ENCODE measurements around the gene PCSK5.
A peak's percentile ranks its signal among the peaks of the same experiment; 100 is the strongest.

PCSK5 gene

GRCh38 chr9:76289703-76290102, 399.2 kb downstream of the PCSK5 start:
- DNase-seq (ENCODE audit: low read depth): no peak
- H3K4me3 ChIP-seq (ENCODE audit: low read depth, low read length): no peak overlapping the region
- no peak for TF ChIP-seq CTCF (IDR thresholded peaks at IDR 0.05; ENCODE audit: control insufficient read depth, extremely low read depth, insufficient read depth)

GRCh38 chr9:76290555-76290954, 400.1 kb downstream of the PCSK5 start:
- no peak for TF ChIP-seq CTCF (IDR thresholded peaks at IDR 0.05; ENCODE audit: control insufficient read depth, extremely low read depth, insufficient read depth)
- DNase-seq (ENCODE audit: low read depth): no peak
- H3K4me3 ChIP-seq (ENCODE audit: low read depth, low read length): no peak overlapping the region

- no peak overlapping the region for H3K4me3 ChIP-seq (ENCODE audit: low read depth, low read length)
- TF ChIP-seq CTCF (IDR thresholded peaks at IDR 0.05; ENCODE audit: control insufficient read depth, extremely low read depth, insufficient read depth): no peak
- DNase-seq (ENCODE audit: low read depth): peak; percentile 65
These were observed 401.8 kb downstream of the PCSK5 start for GRCh38 chr9:76292246-76292645.

GRCh38 chr9:76292658-76293057, 402.2 kb downstream of the PCSK5 start:
- no peak for TF ChIP-seq CTCF (IDR thresholded peaks at IDR 0.05; ENCODE audit: control insufficient read depth, extremely low read depth, insufficient read depth)
- no peak for DNase-seq (ENCODE audit: low read depth)
- H3K4me3 ChIP-seq (ENCODE audit: low read depth, low read length): no peak overlapping the region

- DNase-seq (ENCODE audit: low read depth): no peak
- H3K4me3 ChIP-seq (ENCODE audit: low read depth, low read length): no peak overlapping the region
- no peak for TF ChIP-seq CTCF (IDR thresholded peaks at IDR 0.05; ENCODE audit: control insufficient read depth, extremely low read depth, insufficient read depth)
These were observed 403.8 kb downstream of the PCSK5 start for GRCh38 chr9:76294301-76294700.

- no peak for TF ChIP-seq CTCF (IDR thresholded peaks at IDR 0.05; ENCODE audit: control insufficient read depth, extremely low read depth, insufficient read depth)
- H3K4me3 ChIP-seq (ENCODE audit: low read depth, low read length): no peak overlapping the region
- DNase-seq (ENCODE audit: low read depth): no peak
These were observed 406.3 kb downstream of the PCSK5 start for GRCh38 chr9:76296561-76297310.

GRCh38 chr9:76297721-76298239, 407.3 kb downstream of the PCSK5 start:
- TF ChIP-seq CTCF (IDR thresholded peaks at IDR 0.05; ENCODE audit: control insufficient read depth, extremely low read depth, insufficient read depth): no peak
- H3K4me3 ChIP-seq (ENCODE audit: low read depth, low read length): no peak overlapping the region
- no peak for DNase-seq (ENCODE audit: low read depth)

All from LNCaP clone FGC (cell line).